ENCODE measurements around the gene SV2B.

The SV2B gene

GRCh38 chr15:91279486-91279885 is 179.4 kb downstream of the SV2B start:
- no peak for DNase-seq (ENCODE audit: low read depth)
- no peak overlapping the region for H3K4me3 ChIP-seq (ENCODE audit: control insufficient read depth, low read depth, low read length)
- TF ChIP-seq CTCF (IDR thresholded peaks at IDR 0.05; ENCODE audit: control insufficient read depth, insufficient read depth, low read depth, low read length, missing control alignments) = no peak

- no peak for DNase-seq (ENCODE audit: low read depth)
- TF ChIP-seq CTCF (IDR thresholded peaks at IDR 0.05; ENCODE audit: control insufficient read depth, insufficient read depth, low read depth, low read length, missing control alignments) = no peak
- no peak overlapping the region for H3K4me3 ChIP-seq (ENCODE audit: control insufficient read depth, low read depth, low read length)
Observed at GRCh38 chr15:91281947-91282346, 181.9 kb downstream of the SV2B start.

GRCh38 chr15:91282486-91282885 is 182.4 kb downstream of the SV2B start:
- no peak for TF ChIP-seq CTCF (IDR thresholded peaks at IDR 0.05; ENCODE audit: control insufficient read depth, insufficient read depth, low read depth, low read length, missing control alignments)
- no peak for DNase-seq (ENCODE audit: low read depth)
- no peak overlapping the region for H3K4me3 ChIP-seq (ENCODE audit: control insufficient read depth, low read depth, low read length)

- no peak for DNase-seq (ENCODE audit: low read depth)
- TF ChIP-seq CTCF (IDR thresholded peaks at IDR 0.05; ENCODE audit: control insufficient read depth, insufficient read depth, low read depth, low read length, missing control alignments) = no peak
- no peak overlapping the region for H3K4me3 ChIP-seq (ENCODE audit: control insufficient read depth, low read depth, low read length)
Observed at GRCh38 chr15:91283155-91283554, 183.1 kb downstream of the SV2B start.

GRCh38 chr15:91284758-91285466 is 184.9 kb downstream of the SV2B start:
- H3K4me3 ChIP-seq (ENCODE audit: control insufficient read depth, low read depth, low read length) = no peak overlapping the region
- DNase-seq (ENCODE audit: low read depth) = no peak
- TF ChIP-seq CTCF (IDR thresholded peaks at IDR 0.05; ENCODE audit: control insufficient read depth, insufficient read depth, low read depth, low read length, missing control alignments) = no peak

- no peak overlapping the region for H3K4me3 ChIP-seq (ENCODE audit: control insufficient read depth, low read depth, low read length)
- no peak for TF ChIP-seq CTCF (IDR thresholded peaks at IDR 0.05; ENCODE audit: control insufficient read depth, insufficient read depth, low read depth, low read length, missing control alignments)
- DNase-seq (ENCODE audit: low read depth) = no peak
Observed at GRCh38 chr15:91289324-91289723, 189.3 kb downstream of the SV2B start.
